ENCODE results near the gene SLC6A9. TPM values are rescaled to one million over a fixed set of nuclear protein-coding genes. Genes with fewer than 3 reads are reported as not detected.
A peak's percentile ranks its signal among the peaks of the same experiment; 100 is the strongest.

The SLC6A9 gene
- total and polyA plus RNA-seq, 2 experiments from 2014 or later = 14.4 to 20.0 TPM

DNA sequence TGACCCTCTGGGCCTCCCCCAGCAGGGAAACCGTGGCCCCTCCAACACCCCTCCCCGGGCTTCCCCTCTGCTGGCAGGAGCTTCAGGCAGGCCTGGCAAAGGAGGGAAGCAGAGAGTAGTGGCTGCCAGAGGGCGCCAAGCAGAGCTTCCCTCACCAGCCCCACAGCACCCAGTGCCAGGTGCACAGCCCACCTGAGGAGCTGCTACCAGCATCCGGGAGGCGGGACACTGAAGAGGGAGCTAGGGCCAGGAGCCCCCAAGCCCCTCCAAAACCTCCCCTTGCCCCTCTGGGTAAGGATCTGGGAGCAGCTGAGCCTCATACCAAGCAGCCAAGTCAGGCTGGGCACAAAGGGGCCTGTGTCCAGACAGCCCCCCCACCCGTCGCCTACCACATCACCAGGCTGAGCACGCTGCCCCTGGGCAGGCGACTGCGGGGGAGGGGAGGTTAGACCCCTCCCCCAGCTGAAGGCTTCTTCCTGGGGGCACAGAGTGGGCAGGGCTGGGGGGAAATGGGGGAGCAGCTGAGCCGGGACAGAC is 20.3 kb downstream of the SLC6A9 start:
- TF ChIP-seq, protein P1, sequence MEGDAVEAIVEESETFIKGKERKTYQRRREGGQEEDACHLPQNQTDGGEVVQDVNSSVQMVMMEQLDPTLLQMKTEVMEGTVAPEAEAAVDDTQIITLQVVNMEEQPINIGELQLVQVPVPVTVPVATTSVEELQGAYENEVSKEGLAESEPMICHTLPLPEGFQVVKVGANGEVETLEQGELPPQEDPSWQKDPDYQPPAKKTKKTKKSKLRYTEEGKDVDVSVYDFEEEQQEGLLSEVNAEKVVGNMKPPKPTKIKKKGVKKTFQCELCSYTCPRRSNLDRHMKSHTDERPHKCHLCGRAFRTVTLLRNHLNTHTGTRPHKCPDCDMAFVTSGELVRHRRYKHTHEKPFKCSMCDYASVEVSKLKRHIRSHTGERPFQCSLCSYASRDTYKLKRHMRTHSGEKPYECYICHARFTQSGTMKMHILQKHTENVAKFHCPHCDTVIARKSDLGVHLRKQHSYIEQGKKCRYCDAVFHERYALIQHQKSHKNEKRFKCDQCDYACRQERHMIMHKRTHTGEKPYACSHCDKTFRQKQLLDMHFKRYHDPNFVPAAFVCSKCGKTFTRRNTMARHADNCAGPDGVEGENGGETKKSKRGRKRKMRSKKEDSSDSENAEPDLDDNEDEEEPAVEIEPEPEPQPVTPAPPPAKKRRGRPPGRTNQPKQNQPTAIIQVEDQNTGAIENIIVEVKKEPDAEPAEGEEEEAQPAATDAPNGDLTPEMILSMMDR (conservative IDR thresholded peaks at IDR 0.05; ENCODE audit: low read depth in 2 of 2) = peak in 1 of 2 experiments; percentile 32; a peak in 1 of 4 replicates
- TF ChIP-seq CREB1 (CRISPR knock-in tag; IDR thresholded peaks at IDR 0.05; ENCODE audit: low read depth) = no peak
- TF ChIP-seq, protein P2, sequence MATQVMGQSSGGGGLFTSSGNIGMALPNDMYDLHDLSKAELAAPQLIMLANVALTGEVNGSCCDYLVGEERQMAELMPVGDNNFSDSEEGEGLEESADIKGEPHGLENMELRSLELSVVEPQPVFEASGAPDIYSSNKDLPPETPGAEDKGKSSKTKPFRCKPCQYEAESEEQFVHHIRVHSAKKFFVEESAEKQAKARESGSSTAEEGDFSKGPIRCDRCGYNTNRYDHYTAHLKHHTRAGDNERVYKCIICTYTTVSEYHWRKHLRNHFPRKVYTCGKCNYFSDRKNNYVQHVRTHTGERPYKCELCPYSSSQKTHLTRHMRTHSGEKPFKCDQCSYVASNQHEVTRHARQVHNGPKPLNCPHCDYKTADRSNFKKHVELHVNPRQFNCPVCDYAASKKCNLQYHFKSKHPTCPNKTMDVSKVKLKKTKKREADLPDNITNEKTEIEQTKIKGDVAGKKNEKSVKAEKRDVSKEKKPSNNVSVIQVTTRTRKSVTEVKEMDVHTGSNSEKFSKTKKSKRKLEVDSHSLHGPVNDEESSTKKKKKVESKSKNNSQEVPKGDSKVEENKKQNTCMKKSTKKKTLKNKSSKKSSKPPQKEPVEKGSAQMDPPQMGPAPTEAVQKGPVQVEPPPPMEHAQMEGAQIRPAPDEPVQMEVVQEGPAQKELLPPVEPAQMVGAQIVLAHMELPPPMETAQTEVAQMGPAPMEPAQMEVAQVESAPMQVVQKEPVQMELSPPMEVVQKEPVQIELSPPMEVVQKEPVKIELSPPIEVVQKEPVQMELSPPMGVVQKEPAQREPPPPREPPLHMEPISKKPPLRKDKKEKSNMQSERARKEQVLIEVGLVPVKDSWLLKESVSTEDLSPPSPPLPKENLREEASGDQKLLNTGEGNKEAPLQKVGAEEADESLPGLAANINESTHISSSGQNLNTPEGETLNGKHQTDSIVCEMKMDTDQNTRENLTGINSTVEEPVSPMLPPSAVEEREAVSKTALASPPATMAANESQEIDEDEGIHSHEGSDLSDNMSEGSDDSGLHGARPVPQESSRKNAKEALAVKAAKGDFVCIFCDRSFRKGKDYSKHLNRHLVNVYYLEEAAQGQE (IDR thresholded peaks at IDR 0.05; ENCODE audit: unreplicated experiment) = no peak
- no peak for TF ChIP-seq EZH2phosphoT487 (IDR thresholded peaks at IDR 0.05; ENCODE audit: unreplicated experiment)
- no peak for TF ChIP-seq ZNF331 (CRISPR knock-in tag; IDR thresholded peaks at IDR 0.05; ENCODE audit: low read depth)
- no peak for TF ChIP-seq EZH2 (IDR thresholded peaks at IDR 0.05; ENCODE audit: low read depth, unreplicated experiment)
- TF ChIP-seq JUNB (IDR thresholded peaks at IDR 0.05; ENCODE audit: unreplicated experiment) = no peak
- Mint-ChIP-seq H3K27me3 (ENCODE audit: insufficient read depth, low read depth, poor library complexity) (peaks cover 19% of the 10 kb centered on the region), H3K27ac (peak overlapping the region; percentile 83; the same call in 1 of the 2 replicates), H3K9me3 (no peaks in the 10 kb centered on the region), H3K36me3 (ENCODE audit: low read depth) (peaks cover 33% of the 10 kb centered on the region), H3K4me3 (no peak overlapping the region), H3K4me1 (peaks cover 12% of the 10 kb centered on the region)
- DNase-seq (ENCODE audit: low spot score) = no peak
- Histone ChIP-seq H3K9me2 (ENCODE audit: insufficient read depth) (no peaks in the 10 kb centered on the region), H3K27me3 (ENCODE audit: insufficient read depth) (no peaks in the 10 kb centered on the region), H3K4me1 (ENCODE audit: insufficient read depth) (no peaks in the 10 kb centered on the region), H3K36me3 (ENCODE audit: insufficient read depth) (no peaks in the 10 kb centered on the region; the same call in 1 of the 2 replicates), H3K4me2 (no peak overlapping the region), H3K79me2 (replicated peaks; ENCODE audit: insufficient read depth) (no peaks in the 10 kb centered on the region), H3F3A (replicated peaks; ENCODE audit: low read depth) (0 out of 2 replicates have a peak, but pooled peaks cover 2% of the 10 kb centered on the region), H3K4me3 (no peak overlapping the region), H3K27ac (ENCODE audit: low read depth) (no peak overlapping the region), H4K20me1 (replicated peaks; ENCODE audit: insufficient read depth) (peaks cover 7% of the 10 kb centered on the region; the same call in 1 of the 2 replicates), H2AFZ (no peak overlapping the region)
- peak; percentile 18 for ATAC-seq

DNA sequence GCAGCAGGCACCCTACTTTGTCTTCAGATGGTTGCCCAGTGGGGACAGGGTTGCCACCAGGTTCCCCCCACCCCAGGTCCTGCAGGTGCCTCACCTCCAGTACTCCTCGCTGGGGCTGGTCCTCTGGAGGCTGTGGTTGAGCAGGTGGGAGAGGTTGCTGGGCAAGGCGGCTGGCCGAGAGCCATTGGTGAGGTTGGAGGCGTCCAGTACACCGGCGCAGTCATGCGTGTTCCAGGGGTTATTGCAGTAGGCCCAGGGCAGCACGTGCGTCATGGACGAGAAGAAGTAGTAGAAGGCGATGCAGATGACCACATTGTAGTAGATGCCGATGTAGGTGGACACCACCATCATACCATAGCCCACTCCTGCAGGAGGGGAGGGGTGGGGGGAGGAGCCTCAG is 23.0 kb downstream of the SLC6A9 start:
- Mint-ChIP-seq H3K36me3 (ENCODE audit: low read depth) (peaks cover 53% of the 10 kb centered on the region), H3K4me3 (no peak overlapping the region), H3K4me1 (peaks cover 9% of the 10 kb centered on the region), H3K27me3 (ENCODE audit: insufficient read depth, low read depth, poor library complexity) (peaks cover 19% of the 10 kb centered on the region), H3K9me3 (no peaks in the 10 kb centered on the region), H3K27ac (no peak overlapping the region)
- ATAC-seq (no peak), DNase-seq (ENCODE audit: low spot score) (no peak)
- Histone ChIP-seq H3K27ac (ENCODE audit: low read depth) (no peak overlapping the region), H3K4me1 (ENCODE audit: insufficient read depth) (no peaks in the 10 kb centered on the region), H3K9me2 (ENCODE audit: insufficient read depth) (no peaks in the 10 kb centered on the region), H3K27me3 (ENCODE audit: insufficient read depth) (no peaks in the 10 kb centered on the region), H3K4me3 (no peak overlapping the region), H3F3A (replicated peaks; ENCODE audit: low read depth) (peaks cover 12% of the 10 kb centered on the region; the same call in 1 of the 2 replicates), H3K4me2 (no peak overlapping the region), H2AFZ (no peak overlapping the region), H3K79me2 (replicated peaks; ENCODE audit: insufficient read depth) (no peaks in the 10 kb centered on the region), H4K20me1 (replicated peaks; ENCODE audit: insufficient read depth) (peaks cover 7% of the 10 kb centered on the region; the same call in 1 of the 2 replicates), H3K36me3 (ENCODE audit: insufficient read depth) (no peaks in the 10 kb centered on the region; the same call in 1 of the 2 replicates)
- TF ChIP-seq POLR2AphosphoS5 (IDR thresholded peaks at IDR 0.05; ENCODE audit: low read depth) (no peak), ZNF114 (CRISPR knock-in tag; IDR thresholded peaks at IDR 0.05) (no peak), EZH2phosphoT487 (IDR thresholded peaks at IDR 0.05; ENCODE audit: unreplicated experiment) (no peak), EZH2 (IDR thresholded peaks at IDR 0.05; ENCODE audit: low read depth, unreplicated experiment) (no peak), ZNF331 (CRISPR knock-in tag; IDR thresholded peaks at IDR 0.05; ENCODE audit: low read depth) (no peak)
- TF ChIP-seq, protein P3, sequence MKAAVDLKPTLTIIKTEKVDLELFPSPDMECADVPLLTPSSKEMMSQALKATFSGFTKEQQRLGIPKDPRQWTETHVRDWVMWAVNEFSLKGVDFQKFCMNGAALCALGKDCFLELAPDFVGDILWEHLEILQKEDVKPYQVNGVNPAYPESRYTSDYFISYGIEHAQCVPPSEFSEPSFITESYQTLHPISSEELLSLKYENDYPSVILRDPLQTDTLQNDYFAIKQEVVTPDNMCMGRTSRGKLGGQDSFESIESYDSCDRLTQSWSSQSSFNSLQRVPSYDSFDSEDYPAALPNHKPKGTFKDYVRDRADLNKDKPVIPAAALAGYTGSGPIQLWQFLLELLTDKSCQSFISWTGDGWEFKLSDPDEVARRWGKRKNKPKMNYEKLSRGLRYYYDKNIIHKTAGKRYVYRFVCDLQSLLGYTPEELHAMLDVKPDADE (IDR thresholded peaks at IDR 0.05) = no peak
- TF ChIP-seq, protein P1 (conservative IDR thresholded peaks at IDR 0.05; ENCODE audit: low read depth in 2 of 2) = no peak
- TF ChIP-seq, protein P2 (IDR thresholded peaks at IDR 0.05; ENCODE audit: unreplicated experiment) = no peak

Data from GM23338 (cell line).